Measurements from ENCODE around the gene RARB. TPM values are rescaled to one million over a fixed set of nuclear protein-coding genes. Genes with fewer than 3 reads are reported as not detected.

RARB gene
- total RNA-seq, 1 experiment from 2014 or later, result 48.5 TPM

GRCh38 chr3:25576831-25577454 is 148.9 kb downstream of the RARB start:
- DNase-seq (ENCODE audit: low read depth), result no peak

DNA sequence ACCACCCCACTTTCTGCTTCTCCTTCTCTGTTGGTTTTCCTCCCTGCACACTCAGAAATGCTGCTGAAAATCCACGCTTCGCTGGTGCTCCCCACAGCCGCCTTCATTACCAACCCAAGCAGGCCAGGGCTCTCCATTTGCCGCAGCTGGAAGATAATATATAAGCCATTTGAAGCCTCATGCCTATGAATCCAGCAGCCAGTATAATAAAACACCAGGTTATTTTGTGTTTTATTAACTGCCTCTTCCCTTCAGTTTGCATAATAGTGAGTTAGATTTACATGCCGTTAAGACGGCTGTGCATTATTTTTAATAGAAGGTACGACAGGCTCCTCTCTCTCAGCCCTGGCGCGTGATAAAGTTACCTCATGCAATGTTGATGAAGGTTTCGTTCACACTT is 150.0 kb downstream of the RARB start:
- DNase-seq (ENCODE audit: low read depth), result no peak

- no peak for DNase-seq (ENCODE audit: low read depth)
Observed at GRCh38 chr3:25580534-25580933, 152.5 kb downstream of the RARB start.

GRCh38 chr3:25581335-25581734 is 153.3 kb downstream of the RARB start:
- no peak for DNase-seq (ENCODE audit: low read depth)

DNA sequence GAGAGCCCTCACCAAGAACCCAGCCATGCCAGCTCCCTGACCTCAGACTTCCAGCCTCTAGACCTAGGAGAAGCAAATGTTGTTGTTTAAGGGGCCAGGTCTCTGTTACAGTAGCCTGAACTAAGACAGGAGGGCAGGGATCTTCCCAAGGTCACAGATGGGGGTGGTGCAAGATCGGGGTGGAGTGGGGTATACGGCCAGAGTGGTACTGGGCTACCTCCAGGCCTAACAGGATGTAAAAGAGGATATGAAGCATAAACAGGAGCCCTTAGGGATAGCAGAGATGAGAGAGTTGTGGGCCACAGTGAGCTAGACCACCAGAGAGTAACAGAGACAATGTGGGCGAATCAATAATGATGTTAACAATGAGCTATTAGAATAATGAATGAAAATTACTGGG is 153.8 kb downstream of the RARB start:
- peak; percentile 66 for DNase-seq (ENCODE audit: low read depth)

DNA sequence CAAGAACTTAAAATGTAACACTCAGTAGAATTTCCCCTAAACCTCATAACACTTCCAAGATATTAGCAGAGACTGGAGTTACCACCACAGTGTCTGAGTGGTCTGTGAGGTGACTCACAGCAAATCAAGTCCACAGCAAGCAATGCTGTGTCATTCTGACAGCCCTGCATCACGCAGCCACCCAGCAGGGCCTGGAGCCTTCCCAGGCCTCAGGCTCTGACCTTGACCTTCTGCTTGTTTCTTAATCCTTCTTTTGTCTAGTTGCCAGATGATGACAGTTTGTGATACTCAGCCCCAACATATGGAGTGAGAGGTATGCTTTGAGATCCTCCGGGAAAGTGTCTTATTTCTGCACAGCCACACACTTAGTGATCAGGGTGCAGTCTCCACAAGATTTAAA is 154.2 kb downstream of the RARB start:
- DNase-seq (ENCODE audit: low read depth), result peak; percentile 99

GRCh38 chr3:25583343-25583742 is 155.3 kb downstream of the RARB start:
- no peak for DNase-seq (ENCODE audit: low read depth)

DNA sequence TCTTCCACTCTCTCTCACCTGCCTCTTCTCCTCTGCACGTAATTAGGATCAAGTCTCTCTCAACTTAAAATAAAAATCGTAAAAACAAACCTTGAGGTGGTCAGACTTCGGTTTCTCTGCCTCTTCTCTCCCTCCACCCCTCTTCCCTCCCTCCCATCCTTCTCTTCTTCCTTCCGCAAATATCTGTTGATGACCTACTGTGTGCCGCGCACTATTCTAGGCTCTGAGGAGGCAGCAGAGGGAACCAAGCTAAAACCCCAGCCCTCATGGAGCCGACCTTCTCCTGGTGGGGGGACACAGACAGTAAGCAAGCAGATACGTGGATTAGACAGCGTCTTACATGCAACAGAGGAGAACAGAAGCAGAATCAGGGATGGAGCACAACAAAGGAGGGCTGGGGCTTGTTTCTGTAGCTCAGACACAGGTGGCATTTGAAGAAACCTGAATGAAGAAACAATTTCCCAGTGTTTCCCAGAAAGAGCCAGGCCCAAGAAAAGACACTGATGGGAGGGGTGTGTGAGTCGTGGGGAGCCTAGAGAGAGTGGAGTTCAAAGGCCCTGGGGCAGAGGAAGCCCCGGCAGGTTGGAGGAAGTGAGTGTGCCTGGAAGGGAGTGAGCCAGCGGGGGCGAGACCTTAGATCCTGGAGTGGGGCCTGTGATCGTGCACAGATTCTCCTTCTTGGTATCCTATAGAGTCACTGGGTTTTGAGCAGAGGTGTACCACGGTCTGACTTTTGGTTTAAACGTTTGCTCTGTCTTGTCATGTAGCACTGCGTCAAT is 156.1 kb downstream of the RARB start:
- DNase-seq (ENCODE audit: low read depth), result peak; percentile 44

GRCh38 chr3:25585361-25586166 is 157.5 kb downstream of the RARB start:
- DNase-seq (ENCODE audit: low read depth), result peak; percentile 84

GRCh38 chr3:25586167-25586505 is 158.1 kb downstream of the RARB start:
- no peak for DNase-seq (ENCODE audit: low read depth)

- DNase-seq (ENCODE audit: low read depth), result no peak
Observed at GRCh38 chr3:25586553-25586952, 158.5 kb downstream of the RARB start.

- DNase-seq (ENCODE audit: low read depth), result peak; percentile 61
Observed at GRCh38 chr3:25587094-25587493, 159.0 kb downstream of the RARB start.

- DNase-seq (ENCODE audit: low read depth), result no peak
Observed at GRCh38 chr3:25587526-25587925, 159.5 kb downstream of the RARB start.

- DNase-seq (ENCODE audit: low read depth), result no peak
Observed at GRCh38 chr3:25587975-25588374, 159.9 kb downstream of the RARB start.

DNA sequence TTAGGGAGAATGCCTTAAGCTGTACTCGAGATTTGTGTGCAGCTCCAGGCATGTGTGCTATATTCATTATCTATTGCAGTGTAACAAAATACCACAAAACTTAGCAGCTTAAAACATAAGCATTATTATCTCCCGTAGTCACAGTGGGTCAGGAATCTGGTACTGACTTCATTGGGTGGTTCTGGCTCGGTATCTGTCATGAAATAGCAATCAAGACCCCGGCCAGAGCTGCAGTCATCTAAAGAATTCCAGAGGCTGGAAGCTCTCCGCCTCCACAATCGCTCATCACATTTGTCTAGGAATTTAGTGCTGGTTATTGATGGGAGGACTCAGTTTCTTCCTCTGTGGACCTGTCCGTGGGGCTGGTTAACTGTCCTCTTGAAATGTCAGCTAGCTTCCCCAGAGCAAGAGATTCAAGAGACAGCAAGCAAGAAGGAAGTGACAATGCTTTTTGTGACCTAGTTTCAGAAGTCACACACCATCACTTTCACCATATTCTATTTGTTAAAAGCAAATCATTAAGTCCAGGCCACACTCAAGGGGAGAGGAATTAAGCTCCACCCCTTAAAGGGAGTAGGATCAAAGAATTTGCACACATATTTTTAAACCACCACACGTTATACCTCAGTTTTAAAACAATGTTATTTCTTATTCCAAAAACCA is 160.5 kb downstream of the RARB start:
- DNase-seq (ENCODE audit: low read depth), result no peak

- peak; percentile 62 for DNase-seq (ENCODE audit: low read depth)
Observed at GRCh38 chr3:25589104-25589782, 161.2 kb downstream of the RARB start.

DNA sequence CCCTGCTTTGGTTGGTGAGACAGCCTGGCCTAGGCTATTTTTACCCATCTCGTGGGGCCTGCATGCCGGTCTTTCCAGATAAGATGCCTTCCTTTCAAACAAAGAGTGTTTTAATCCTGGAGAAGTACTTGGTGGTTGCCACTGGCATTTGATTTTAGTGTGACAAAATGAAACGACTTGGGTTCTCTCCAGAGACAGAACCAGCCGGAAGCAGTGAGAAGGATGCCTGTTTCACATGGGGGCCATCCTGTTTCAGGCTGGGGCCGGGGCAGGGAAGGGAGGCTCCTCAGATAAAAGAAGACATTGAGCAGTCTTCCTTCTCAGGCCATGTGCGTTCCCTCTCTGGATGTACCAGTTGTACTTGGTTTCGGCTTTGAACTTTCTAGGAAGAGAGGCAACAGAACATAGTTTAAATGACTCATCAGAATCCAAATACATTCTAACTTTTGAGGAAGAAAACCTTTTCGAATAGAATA is 161.8 kb downstream of the RARB start:
- DNase-seq (ENCODE audit: low read depth), result peak; percentile 70

GRCh38 chr3:25592510-25592968 is 164.5 kb downstream of the RARB start:
- DNase-seq (ENCODE audit: low read depth), result peak; percentile 95

DNA sequence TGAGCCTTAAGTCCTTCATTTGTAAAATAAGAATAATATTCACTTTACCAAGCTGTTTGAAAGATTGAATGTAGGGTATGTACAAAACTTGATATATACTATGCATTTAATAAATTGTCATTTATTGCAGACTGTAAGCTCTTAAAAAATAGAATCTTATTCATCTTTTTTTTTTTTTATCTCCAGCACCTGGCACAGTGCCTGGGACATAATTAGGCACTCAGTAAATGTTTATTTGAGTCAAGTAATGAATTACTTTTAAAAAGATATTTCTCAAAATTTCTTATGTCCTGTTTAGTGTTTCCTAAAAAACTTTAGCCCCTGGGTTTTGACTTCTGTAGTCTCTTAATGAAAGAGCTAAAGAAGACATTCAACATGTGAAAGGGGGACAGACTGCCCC is 164.9 kb downstream of the RARB start:
- no peak for DNase-seq (ENCODE audit: low read depth)

GRCh38 chr3:25594007-25594502 is 166.0 kb downstream of the RARB start:
- DNase-seq (ENCODE audit: low read depth), result peak; percentile 82

DNA sequence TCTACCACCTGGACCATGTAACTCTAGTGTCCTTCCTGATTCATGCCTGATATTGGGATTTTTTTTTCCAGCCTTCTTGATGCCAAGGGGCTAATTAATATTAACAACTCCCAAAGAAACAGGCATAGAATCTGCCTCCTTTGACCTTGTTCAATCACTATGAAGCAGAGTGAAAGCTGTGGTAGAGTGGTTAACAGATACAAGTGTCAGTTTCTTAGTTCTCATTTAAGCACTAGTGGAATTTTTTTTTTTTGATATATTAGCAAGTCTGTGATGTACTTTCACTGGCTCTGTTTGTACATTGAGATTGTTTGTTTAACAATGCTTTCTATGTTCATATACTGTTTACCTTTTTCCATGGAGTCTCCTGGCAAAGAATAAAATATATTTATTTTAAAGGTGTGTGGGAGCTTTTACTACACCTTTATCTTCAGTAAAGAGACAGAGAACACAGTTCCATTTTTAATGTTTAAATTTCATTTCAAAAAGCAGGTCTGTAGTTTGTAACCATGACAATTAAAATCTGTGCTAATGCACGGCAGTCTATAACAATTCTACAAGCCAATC is 169.6 kb downstream of the RARB start:
- DNase-seq (ENCODE audit: low read depth), result no peak

All from RPMI7951 (cell line).